Endothelial cell of umbilical vein (primary cell): ENCODE data around the gene ZBTB7A. TPM values are rescaled to one million over a fixed set of nuclear protein-coding genes. Genes with fewer than 3 reads are reported as not detected.

Experiments
- BruUV-seq: library from RNA; stranded (reverse); fragments of 400-500 nt; replicated peaks from 2 replicates; lab custom pipeline; 2021; lab: Mats Ljungman, UMichigan
- CTCF ChIA-PET: fragments of 300-600, 350-600 bp; sonication (Branson Sonifier 250); formaldehyde crosslinking; loops from one replicate; lab custom pipeline; 2021; ENCODE audit warnings: antibody characterized with exemption, inconsistent platforms; lab: Charles Lee
- POLR2A ChIA-PET: fragments of 300-600, 350-600 bp; sonication (Branson Sonifier 250); formaldehyde crosslinking; loops from one replicate; lab custom pipeline; 2021; ENCODE audit warnings: antibody characterized with exemption, inconsistent platforms; lab: Charles Lee
- DNase-seq: peaks from one replicate; pipeline ENCODE4 v3.0.0-alpha.2; 2011; ENCODE audit warnings: low read depth, low spot score
- FAIRE-seq: peaks from 2 replicates; lab custom pipeline; 2011; peaks lifted over from hg19 to GRCh38; lab: Jason Lieb, UNC
- H2AFZ ChIP-seq: 2 replicates; pipeline ENCODE4 v1.6.0; 2012; ENCODE audit warnings: low read depth, low read length, control low read depth, inconsistent platforms
- H3K27ac ChIP-seq: 2 replicates; pipeline ENCODE4 v1.5.1; 2011; ENCODE audit warnings: low read depth, mild to moderate bottlenecking, control low read depth, low read length, moderate library complexity; ENCODE audit not compliant: insufficient read depth
- H3K27me3 ChIP-seq, 2 experiments: 2 replicates each; pipeline versions ENCODE4 v1.6.0 to v1.6.1; 2011; ENCODE audit warnings: low read length in 2 of 2, mixed read lengths in 1 of 2; ENCODE audit not compliant: control insufficient read depth in 2 of 2, insufficient read depth in 2 of 2
- H3K36me3 ChIP-seq, 2 experiments: 2 replicates in 1 of 2; 3 replicates in 1 of 2; pipeline ENCODE4 v1.5.1; 2011; ENCODE audit warnings: low read length in 2 of 2, mild to moderate bottlenecking in 1 of 2, moderate library complexity in 1 of 2; ENCODE audit not compliant: control insufficient read depth in 2 of 2, insufficient read depth in 2 of 2; ENCODE audit errors: extremely low read depth in 1 of 2
- H3K4me1 ChIP-seq: 3 replicates; pipeline ENCODE4 v1.5.1; 2011; ENCODE audit warnings: mild to moderate bottlenecking, low read length; ENCODE audit not compliant: control insufficient read depth, insufficient read depth; ENCODE audit errors: extremely low read depth
- H3K4me2 ChIP-seq: 2 replicates; pipeline ENCODE4 v1.6.1; 2011; ENCODE audit warnings: low read length, control low read depth, mixed read lengths; ENCODE audit not compliant: insufficient read depth
- H3K4me3 ChIP-seq, 3 experiments: fragments of 200-600 bp in 1 of 3; sonication (generic), shearing (Covaris generic) in 1 of 3; replicated peaks in 1 of 3; 2 replicates each; pipeline ENCODE4 v1.5.1; 2011 to 2016; ENCODE audit warnings: control low read depth in 3 of 3, low read length in 3 of 3, mild to moderate bottlenecking in 2 of 3, inconsistent platforms in 1 of 3, low read depth in 1 of 3, moderate library complexity in 1 of 3; ENCODE audit not compliant: insufficient read depth in 1 of 3
- H3K79me2 ChIP-seq: 2 replicates; pipeline ENCODE4 v1.6.0; 2012; ENCODE audit warnings: low read length, inconsistent platforms; ENCODE audit not compliant: control insufficient read depth, insufficient read depth
- H3K9ac ChIP-seq: replicated peaks from 2 replicates; pipeline ENCODE3; 2011; ENCODE audit warnings: low read length, control low read depth; ENCODE audit not compliant: insufficient read depth; ENCODE audit errors: extremely low read depth
- H3K9me1 ChIP-seq: replicated peaks from 3 replicates; pipeline ENCODE4 v1.6.0; 2011; ENCODE audit warnings: mild to moderate bottlenecking, low read length; ENCODE audit not compliant: control insufficient read depth, insufficient read depth; ENCODE audit errors: extremely low read depth
- H3K9me3 ChIP-seq: replicated peaks from 2 replicates; pipeline ENCODE4 v1.5.1; 2012; ENCODE audit warnings: low read length, inconsistent platforms; ENCODE audit not compliant: control insufficient read depth, insufficient read depth
- H4K20me1 ChIP-seq: replicated peaks from 2 replicates; pipeline ENCODE3; 2011; ENCODE audit warnings: mild to moderate bottlenecking, low read length; ENCODE audit not compliant: control insufficient read depth, insufficient read depth; ENCODE audit errors: extremely low read depth
- CTCF ChIP-seq, 2 donors: IDR thresholded peaks; 1 replicate in 1 of 2; 2 replicates in 1 of 2; pipeline ENCODE4 v1.5.1; 2011; ENCODE audit warnings: low read length in 2 of 2, mild to moderate bottlenecking in 2 of 2, moderate library complexity in 2 of 2, control low read depth in 1 of 2, inconsistent platforms in 1 of 2, low read depth in 1 of 2; ENCODE audit not compliant: insufficient read depth in 1 of 2; ENCODE audit errors: extremely low read depth in 1 of 2
- EZH2 ChIP-seq: IDR thresholded peaks from 2 replicates; pipeline ENCODE4 v1.6.1; 2012; ENCODE audit warnings: borderline replicate concordance, low read depth, mild to moderate bottlenecking, moderate library complexity, low read length, inconsistent platforms; ENCODE audit not compliant: severe bottlenecking
- FOS ChIP-seq: IDR thresholded peaks from 2 replicates; pipeline ENCODE4 v1.6.1; 2011; ENCODE audit warnings: mild to moderate bottlenecking, low read length, moderate library complexity, borderline replicate concordance; ENCODE audit not compliant: insufficient read depth
- JUN ChIP-seq: IDR thresholded peaks from 2 replicates; pipeline ENCODE4 v1.6.1; 2011; ENCODE audit warnings: borderline replicate concordance, low read depth; ENCODE audit not compliant: insufficient read length, insufficient read depth
- MYC ChIP-seq: IDR thresholded peaks from one replicate; pipeline ENCODE4 v1.6.1; 2011; ENCODE audit warnings: mild to moderate bottlenecking, low read depth, low read length
- POLR2AphosphoS5 ChIP-seq: IDR thresholded peaks from 2 replicates; pipeline ENCODE4 v1.6.1; 2012; ENCODE audit warnings: low read depth, mild to moderate bottlenecking, control low read depth, low read length, moderate library complexity; ENCODE audit not compliant: insufficient read depth
- dilution Hi-C: fragments of 300-500 bp; cut with MboI; formaldehyde crosslinking; loops from one replicate; pipeline ENCODE4 v1.15.0; 2019; ENCODE audit warnings: low sequenced_read_pairs; ENCODE audit not compliant: extremely low pct_ligation_motif_present
- intact Hi-C: fragments of 100-400 bp; cut with micrococcal nuclease; formaldehyde crosslinking; loops from one replicate; pipeline ENCODE4 v1.10.0; 2022
- polyA plus RNA-seq, 4 experiments: library from polyadenylated mRNA; depleted of rRNA in 3 of 4; stranded (reverse) in 3 of 4; unstranded in 1 of 4; fragments of >200 nt; gene quantifications; 2 replicates each; pipeline versions ENCODE4 v1.2.1 to v1.2.3, GENCODE V29; 2011 to 2012; ENCODE audit warnings: missing spikeins in 1 of 4
- total RNA-seq: library from RNA; stranded (reverse); gene quantifications from 2 replicates; pipeline ENCODE4 v1.2.3, GENCODE V29; 2021
- TF ChIP-seq, protein P1 (sequence below): IDR thresholded peaks from 2 replicates; pipeline ENCODE4 v1.6.1; 2011; ENCODE audit not compliant: insufficient read depth, insufficient read length

The ZBTB7A gene
- total and polyA plus RNA-seq, 2 donors (not counting 3 experiments of a cell fraction or from before 2014, with no cell fraction given): 8.2 to 29.0 TPM

- Histone ChIP-seq H3K9ac (no peak overlapping the region), H3K27me3 (no peaks in the 10 kb centered on the region), H3K36me3 (peaks cover 4 to 12% of the 10 kb centered on the region in 2 experiments), H3K4me1 (no peaks in the 10 kb centered on the region), H3K79me2 (peaks cover 23% of the 10 kb centered on the region), H3K9me3 (no peaks in the 10 kb centered on the region), H3K27ac (no peak overlapping the region), H3K9me1 (no peaks in the 10 kb centered on the region), H3K4me3 (no peak overlapping the region), H3K4me2 (no peak overlapping the region), H4K20me1 (no peaks in the 10 kb centered on the region), H2AFZ (no peak overlapping the region)
- POLR2A ChIA-PET: no interaction called here
- CTCF ChIA-PET: no interaction called here
- intact Hi-C loops (no loop called here), dilution Hi-C loops (no loop called here)
- DNase-seq (no peak), FAIRE-seq (no peak)
- TF ChIP-seq FOS (no peak), MYC (no peak), CTCF (IDR thresholded peaks at IDR 0.05; ENCODE audit: extremely low read depth in 1 of 2, insufficient read depth in 1 of 2, low read depth in 1 of 2, low read length in 2 of 2) (no peak), POLR2AphosphoS5 (no peak), EZH2 (no peak), JUN (no peak)
- TF ChIP-seq, protein P1, sequence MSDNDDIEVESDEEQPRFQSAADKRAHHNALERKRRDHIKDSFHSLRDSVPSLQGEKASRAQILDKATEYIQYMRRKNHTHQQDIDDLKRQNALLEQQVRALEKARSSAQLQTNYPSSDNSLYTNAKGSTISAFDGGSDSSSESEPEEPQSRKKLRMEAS: no peak
- BruUV-seq: no TSS peak
Measured at GRCh38 chr19:4042064-4042730, 24.5 kb downstream of the ZBTB7A start.
